ENCODE results near the gene PURB.
"Not testable (repeated sequence)": the region's sequence is repeated elsewhere in the genome, so short reads cannot be mapped to it uniquely, and the experiment has no call there.

PURB gene

DNA sequence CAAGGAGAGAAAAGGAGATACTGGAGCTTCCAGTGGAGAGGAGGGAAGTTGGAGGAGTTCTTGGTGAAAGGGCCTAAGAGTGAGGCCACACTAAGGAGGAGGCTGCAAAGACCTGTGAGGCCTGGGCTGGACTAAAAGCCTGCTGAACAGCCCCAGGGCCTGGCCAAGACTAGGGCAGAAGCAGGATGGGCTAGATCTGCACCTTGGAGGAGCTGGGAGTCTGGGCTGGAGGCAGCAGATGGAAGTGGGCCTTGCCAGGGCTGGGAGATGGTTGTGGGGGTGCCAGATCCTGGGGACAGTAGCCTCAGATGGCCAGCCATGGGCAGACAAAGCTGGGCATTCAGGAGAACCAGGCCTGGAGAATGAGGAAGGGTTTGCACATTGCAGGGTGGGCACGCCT lies 6.5 kb upstream of the PURB start:
- DNase-seq (ENCODE audit: low read depth, low spot score): no peak

GRCh38 chr7:44891372-44891771 lies 6.0 kb upstream of the PURB start:
- no peak for DNase-seq (ENCODE audit: low read depth, low spot score)

- no peak for DNase-seq (ENCODE audit: low read depth, low spot score)
These were observed 3.9 kb upstream of the PURB start for GRCh38 chr7:44889086-44889781.

DNA sequence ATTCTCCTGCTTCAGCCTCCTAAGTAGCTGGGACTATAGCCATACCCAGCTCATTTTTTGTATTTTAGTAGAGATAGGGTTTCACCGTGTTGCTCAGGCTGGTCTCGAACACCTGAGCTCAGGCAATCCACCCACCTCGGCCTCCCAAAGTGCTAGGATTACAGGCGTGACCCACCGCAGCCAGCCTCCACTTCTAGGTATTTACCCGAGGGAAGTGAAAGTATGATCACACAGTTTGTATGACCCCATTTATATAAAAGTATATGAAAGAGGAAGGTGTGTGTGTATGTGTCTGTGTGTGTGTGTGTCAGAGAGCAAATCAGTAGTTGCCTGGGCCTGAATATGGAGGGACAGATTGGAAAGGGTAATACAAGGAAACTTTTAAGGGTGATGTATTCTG lies 2.0 kb upstream of the PURB start:
- no peak for DNase-seq (ENCODE audit: low read depth, low spot score)

DNA sequence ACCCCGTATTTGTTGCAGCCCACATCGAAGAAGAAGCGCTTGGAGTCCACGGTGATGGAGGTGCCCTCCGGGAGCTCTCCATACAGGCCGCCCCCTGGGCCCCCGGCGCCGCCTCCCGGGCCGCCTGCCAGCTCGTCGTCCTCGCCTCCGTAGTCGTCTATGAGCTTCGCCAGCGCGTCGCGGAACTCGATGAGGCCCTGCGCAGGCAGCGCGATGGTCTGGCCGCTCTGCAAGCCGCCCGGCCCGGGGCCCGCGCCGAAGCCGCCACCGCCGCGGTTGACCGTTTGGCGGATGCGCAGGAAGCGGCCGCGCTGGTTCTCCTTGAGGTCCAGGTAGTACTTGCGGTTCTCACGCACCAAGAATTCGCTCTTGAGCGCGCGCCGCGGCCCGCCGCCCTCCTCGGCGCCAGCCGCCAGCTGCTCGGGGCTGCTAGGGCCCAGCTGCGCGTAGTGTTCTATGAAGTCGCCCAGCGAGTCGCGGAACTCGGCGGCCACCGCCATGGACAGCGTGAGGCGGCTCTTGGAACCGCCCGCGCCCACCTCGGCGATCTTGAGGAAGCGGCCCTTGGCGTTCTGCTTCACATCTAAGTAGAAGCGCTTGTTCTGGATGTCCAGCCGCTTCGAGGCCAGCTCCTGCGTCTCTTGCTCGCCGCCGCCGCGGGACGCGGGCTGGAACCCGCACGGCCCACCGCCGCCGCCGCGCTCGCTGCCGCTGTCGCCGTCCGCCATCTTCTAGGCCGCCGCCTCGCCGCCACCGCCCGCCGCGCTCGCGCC lies 523 bp downstream of the PURB start:
- no peak for DNase-seq (ENCODE audit: low read depth, low spot score)

GRCh38 chr7:44883961-44884620 lies 1.2 kb downstream of the PURB start:
- no peak for DNase-seq (ENCODE audit: low read depth, low spot score)

DNA sequence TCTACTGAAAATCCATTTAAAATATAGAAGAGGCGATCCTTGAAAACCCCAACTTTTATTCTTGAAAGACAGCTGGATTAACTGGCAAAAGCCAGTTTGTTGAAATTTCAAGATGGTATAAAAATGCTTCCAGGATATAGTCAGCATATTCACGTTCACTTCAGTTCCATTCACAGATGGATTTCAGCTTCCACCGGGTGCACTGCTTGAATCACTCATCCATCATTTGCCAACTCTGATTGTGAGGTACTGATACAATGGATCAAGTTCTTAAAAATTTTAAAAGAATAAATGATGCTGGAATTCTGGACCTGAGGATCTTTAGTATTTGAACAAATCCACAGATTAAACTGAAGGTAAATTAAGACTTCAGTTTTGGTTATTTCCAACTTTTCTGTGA lies 2.4 kb downstream of the PURB start:
- DNase-seq (ENCODE audit: low read depth, low spot score): no peak

- no peak for DNase-seq (ENCODE audit: low read depth, low spot score)
These were observed 3.7 kb downstream of the PURB start for GRCh38 chr7:44881610-44882009.

DNA sequence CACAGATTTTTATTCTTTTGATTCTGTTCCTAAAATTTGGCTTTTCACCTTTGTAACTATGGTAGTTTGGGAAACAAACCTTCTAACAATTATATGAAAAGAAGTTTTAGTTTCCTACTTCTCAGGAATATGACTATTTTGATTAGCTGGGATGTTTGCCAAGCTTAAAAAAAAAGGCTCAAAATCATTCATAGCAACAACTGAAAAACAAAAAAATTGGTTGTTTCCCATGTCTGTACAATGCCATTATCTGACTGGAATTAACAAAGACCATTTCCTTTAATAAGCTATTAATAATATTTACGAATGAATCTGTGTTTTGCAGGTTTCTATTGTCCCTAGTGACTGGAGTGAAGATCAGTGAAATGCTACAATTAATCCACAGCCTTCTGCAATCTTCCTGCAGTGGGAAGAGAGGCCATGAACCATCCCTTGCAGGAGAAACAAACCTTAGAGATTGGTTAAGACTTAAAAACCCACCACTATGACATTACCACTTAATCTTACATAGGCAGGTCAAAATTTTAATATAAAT lies 4.2 kb downstream of the PURB start:
- DNase-seq (ENCODE audit: low read depth, low spot score): no peak

- no peak for DNase-seq (ENCODE audit: low read depth, low spot score)
These were observed 4.9 kb downstream of the PURB start for GRCh38 chr7:44880317-44881018.

DNA sequence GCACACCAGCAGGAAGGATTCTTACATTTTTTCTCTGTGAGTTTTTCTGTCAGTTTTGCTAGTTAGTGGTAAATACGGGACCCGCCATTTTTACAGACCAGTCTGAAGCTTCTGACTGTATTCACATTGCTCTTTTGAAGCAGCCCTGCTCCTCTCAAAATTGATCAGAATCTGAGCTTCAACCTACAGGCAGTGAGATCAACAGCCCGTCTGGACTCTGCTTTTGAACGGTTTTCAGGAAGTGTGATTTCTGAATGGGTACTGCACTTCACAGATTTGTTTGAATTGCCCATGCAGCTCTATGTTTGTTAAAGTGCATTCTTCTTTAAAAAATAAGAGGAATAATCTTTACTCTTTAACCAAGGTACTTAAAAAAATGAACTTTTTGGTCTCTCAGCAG lies 8.9 kb downstream of the PURB start:
- DNase-seq (ENCODE audit: low read depth, low spot score): no peak

GRCh38 chr7:44875241-44875640 lies 10.1 kb downstream of the PURB start:
- no peak for DNase-seq (ENCODE audit: low read depth, low spot score)

DNA sequence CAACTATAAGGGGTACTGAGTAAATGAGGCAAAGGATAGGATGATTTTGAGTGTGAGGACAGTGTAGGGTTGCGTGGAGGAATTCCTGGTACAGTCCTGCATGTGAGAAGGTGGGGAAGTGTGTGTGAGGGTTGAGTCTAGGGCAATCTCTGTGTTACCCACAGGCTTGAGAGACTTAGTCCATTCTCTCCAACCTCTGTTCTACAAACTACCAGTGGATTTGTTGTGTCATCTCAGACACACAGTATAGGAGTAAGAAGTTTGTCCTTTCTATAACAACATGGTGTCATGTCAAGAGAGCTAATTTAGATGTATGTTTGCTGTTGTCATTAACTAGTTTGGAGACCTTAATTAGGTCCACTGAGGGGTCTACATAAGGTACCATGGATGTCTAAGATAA lies 12.5 kb downstream of the PURB start:
- DNase-seq (ENCODE audit: low read depth, low spot score): no peak

DNA sequence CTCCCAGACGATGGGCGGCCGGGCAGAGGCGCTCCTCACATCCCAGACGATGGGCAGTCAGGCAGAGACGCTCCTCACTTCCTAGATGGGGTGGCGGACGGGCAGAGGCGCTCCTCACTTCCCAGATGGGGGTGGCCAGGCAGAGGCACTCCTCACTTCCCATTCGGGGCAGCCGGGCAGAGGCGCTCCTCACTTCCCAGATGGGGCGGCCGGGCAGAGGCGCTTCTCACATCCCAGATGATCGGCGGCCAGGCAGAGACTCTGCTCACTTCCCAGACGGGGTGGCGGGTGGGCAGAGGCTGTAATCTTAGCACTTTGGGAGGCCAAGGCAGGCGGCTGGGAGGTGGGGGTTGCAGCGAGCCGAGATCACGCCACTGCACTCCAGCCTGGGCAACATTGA lies 13.4 kb downstream of the PURB start:
- DNase-seq (ENCODE audit: low read depth, low spot score): not testable (repeated sequence)

GRCh38 chr7:44870780-44871179 lies 14.6 kb downstream of the PURB start:
- DNase-seq (ENCODE audit: low read depth, low spot score): not testable (repeated sequence)

- DNase-seq (ENCODE audit: low read depth, low spot score): not testable (repeated sequence)
These were observed 15.0 kb downstream of the PURB start for GRCh38 chr7:44870336-44870735.

DNA sequence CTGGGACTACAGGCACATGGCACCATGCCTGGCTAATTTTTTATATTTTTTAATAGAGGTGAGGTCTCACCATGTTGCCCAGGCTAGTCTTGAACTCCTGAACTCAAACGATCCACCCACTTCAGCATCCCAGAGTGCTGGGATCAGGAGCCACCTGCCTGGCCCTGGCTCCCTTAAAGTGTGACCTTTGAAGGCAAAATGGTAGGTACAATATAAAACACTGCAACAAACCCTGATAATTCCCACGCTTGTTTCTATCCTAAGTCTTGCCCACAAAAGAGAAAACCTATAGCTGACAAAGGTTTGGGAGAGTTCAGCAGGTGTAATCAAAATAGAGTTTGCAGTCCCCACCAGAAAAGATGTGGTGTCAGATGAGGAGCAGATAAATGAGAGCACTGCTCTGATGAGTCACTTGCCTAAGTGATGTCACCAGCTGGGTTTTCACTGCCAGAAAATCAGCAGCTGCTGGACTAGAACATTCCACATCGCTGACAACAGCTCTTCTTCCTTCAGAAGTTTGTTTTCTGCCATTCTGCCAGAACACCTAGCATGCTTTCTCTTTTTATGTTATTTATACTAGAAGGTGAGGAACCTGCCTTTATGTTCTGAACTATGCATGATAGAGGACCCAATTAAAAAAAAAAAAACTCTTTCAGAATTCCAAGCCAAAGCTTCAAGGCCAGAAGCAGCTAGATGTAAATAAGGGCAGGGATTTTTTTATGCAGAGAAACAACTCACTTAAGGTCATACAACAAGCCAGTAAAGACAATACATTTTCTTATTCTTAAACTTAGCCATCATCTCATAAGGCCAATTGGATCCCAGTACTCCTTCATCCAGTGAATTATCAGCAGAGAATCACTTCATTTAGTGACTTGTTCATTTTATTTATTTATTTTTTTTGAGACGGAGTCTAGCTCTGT lies 18.0 kb downstream of the PURB start:
- DNase-seq (ENCODE audit: low read depth, low spot score): no peak

- DNase-seq (ENCODE audit: low read depth, low spot score): not testable (repeated sequence)
These were observed 23.4 kb downstream of the PURB start for GRCh38 chr7:44861949-44862348.

DNA sequence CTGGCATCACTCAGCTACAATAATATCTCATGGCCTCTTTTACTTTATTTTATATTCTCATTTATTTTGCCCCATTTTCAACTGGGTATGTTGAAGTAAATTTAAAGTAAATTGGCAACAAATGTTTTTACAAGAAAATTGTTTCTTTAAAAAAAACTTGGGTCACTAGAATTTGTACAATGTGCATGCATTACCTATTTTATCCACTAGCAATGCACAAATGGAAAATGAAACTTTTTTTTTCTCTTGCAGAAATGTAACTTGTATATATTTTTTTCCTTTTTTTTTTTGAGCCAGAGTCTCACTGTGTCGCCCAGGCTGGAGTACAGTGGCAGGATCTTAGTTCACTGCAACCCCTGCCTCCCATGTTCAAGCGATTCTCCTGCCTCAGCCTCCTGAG lies 27.2 kb downstream of the PURB start:
- no peak for DNase-seq (ENCODE audit: low read depth, low spot score)

DNA sequence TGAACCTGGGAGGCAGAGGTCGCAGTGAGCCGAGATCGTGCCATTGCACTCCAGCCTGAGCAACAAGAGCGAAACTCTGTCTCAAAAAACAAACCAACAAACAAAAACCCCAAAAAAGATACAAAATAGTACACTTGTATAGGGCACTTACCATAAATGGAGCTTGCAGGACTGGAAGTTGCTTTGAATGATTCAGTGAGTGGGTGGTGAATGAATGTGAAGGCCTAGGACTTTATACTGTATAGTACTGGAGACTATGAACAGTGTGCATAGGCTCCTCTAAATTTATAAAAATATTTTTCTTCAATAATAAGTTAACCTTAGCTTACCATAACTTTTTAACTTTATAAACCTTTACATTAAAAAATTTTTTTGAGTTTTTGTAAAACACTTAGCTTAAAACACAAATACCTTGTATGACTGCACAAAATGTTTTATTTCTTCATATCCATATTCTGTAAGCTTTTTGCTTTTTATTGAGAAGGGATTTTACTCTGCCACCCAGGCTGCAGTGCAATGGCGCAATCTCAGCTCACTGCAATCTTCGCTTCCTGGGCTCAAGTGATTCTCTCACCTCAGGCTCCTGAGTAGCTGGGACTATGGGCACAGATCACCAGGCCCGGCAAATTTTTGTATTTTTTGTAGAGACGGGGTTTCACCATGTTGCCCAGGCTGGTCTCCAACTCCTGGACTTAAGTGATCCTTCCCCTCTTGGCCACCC lies 30.5 kb downstream of the PURB start:
- no peak for DNase-seq (ENCODE audit: low read depth, low spot score)
